ENCODE measurements around the gene MYLK2.
"Not testable (repeated sequence)": the region's sequence is repeated elsewhere in the genome, so short reads cannot be mapped to it uniquely, and the experiment has no call there.

The MYLK2 gene

DNA sequence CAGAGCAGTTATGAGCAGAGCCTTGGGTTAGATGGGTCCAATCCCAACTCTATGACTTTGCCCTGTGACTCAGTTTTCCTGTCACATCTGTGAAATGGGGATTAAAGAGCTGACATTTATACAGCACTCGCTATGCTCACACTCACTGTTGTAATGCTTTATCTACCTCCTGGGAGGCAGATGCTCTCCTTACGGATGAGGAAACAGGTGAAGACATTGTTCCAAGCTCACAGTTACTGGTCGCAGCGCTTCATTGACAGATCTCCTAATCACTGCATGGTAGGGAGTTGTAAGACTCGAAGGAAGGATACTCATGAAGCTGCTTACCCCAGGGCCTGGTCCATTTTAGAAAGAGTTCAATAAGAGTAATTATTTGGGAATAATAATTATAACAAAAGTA lies 2.9 kb upstream of the MYLK2 start:
- DNase-seq (ENCODE audit: low read depth), result no peak

DNA sequence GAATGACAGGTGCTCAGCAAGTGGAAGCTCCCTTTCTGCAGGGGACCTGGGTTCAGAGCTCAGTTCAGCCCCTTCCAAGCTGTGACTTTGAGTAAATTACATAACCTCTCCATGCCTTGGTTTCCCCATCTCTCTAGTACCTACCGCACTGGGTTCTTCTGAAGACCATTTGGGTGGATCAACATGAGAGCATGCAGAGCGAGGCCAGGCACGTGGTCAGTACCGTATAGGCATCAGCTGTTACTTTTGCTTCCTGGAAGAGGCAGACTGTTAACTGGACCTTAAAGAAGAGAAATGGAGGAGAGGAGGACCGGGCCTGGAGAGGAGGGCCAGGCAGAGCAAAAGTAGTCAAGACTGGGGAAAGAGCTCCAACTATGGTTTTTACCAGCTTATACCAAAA lies 1.7 kb upstream of the MYLK2 start:
- DNase-seq (ENCODE audit: low read depth), result no peak

DNA sequence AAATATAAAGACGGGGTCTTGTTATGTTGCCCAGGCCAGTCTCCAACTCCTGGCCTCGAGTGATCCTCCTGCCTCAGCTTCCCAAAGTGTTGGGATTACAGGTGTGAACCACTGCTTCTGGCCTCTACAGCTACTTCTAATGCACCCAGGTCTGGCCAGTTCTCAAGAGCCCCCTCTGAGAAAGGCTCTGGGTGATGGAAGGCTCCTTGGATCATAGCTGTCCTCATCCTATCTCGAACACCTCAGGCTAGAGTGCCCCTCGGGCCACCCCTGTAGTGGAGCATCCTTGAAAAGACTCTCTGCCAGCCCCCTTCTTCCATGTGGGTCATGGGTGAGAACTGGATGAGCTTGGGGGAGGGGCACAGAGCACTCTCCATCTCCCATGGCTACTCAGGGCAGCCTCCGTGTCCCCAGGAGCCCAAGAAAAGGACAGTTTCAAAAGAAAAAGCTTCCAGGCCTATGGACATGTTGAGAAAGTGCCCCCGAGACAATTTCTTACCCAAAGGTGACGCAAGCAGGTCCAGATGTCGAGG lies 714 bp upstream of the MYLK2 start:
- no peak for DNase-seq (ENCODE audit: low read depth)

DNA sequence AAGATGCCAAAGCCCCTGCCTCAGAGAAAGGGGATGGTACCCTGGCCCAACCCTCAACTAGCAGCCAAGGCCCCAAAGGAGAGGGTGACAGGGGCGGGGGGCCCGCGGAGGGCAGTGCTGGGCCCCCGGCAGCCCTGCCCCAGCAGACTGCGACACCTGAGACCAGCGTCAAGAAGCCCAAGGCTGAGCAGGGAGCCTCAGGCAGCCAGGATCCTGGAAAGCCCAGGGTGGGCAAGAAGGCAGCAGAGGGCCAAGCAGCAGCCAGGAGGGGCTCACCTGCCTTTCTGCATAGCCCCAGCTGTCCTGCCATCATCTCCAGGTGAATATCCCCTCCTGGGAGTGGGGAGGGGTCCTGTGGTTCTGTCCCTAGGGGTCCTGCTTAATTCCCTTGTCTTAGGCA lies 1.1 kb downstream of the MYLK2 start:
- DNase-seq (ENCODE audit: low read depth), result no peak

DNA sequence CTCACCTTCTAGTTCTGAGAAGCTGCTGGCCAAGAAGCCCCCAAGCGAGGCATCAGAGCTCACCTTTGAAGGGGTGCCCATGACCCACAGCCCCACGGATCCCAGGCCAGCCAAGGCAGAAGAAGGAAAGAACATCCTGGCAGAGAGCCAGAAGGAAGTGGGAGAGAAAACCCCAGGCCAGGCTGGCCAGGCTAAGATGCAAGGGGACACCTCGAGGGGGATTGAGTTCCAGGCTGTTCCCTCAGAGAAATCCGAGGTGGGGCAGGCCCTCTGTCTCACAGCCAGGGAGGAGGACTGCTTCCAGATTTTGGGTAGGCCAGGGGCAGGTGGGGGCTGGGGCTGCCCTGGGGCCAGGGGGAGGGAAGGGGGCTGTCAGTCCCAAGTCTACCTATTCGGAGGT lies 2.3 kb downstream of the MYLK2 start:
- no peak for DNase-seq (ENCODE audit: low read depth)

DNA sequence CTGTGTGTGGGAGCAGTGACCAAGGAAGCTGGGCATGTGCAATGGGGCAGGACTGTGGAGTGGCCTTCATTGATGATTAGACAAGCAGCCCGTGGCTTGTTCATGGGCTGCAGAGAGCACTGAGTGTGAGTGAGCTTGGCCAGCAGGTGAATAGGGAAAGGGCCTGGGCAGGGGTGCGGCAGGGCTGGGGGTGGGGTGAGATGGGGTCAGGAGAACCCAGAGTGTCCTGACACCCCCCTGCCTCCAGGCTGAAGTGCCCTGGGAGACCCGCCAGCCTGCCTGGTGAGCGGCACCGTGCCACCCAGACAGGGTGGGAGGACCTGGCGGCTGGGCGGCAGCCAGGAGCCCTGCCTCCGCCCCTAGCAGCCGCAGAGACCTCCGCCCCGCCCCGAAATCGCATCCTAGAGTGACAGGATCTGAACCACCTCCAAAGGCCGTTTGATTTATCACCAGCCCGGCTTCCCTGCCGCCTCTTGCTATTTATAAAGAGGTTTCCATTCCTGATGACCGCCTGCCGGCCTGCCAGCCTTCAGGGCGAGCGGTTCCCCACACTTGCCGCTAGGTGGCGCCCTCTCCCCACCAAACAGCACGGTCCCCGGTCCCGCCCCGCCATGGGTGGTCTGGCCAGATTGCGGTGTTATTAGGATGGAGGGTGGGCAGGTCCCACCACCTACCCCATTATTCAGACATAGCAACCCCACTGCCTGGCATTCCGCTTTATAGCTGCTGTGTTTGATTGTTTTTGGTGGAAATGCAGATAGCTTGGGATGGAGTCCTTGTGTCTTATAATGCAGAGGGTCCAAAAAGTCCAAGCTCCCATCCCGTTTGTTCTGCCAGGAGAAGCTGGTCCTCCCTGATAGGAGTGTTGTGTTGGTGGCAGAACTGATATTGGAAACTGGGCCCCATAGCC lies 3.5 kb downstream of the MYLK2 start:
- no peak for DNase-seq (ENCODE audit: low read depth)

DNA sequence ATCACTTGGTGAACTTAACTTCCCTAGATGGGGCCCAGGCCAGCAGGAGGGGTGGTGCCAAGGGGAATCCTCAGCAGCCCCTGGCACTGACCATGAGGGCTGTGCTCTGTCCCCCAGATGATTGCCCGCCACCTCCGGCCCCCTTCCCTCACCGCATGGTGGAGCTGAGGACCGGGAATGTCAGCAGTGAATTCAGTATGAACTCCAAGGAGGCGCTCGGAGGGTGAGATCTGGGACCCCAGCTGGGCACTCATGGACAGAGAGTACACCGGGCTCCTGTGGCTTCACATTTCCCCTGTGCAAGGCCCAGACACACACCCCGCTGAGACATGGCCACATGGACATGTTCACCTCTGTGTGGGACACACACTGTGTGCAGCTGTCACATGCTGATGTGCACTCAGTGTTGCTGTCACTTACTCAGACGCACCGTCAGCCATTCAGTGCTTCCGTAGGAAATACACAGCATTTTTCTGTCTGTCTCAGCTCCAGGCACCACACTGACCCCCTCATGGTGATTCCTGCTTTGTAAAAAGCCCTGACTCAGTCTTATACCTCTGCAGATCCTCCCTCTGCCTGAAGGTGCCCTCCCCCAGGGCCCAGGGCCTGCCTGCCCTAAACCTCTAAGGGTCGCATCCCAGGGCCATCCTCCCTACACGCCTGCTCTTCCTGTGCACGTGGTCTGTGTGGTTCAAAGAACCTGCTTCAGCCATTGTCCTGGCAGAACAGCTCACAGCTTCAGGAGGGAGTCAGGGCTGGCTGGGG lies 4.4 kb downstream of the MYLK2 start:
- no peak for DNase-seq (ENCODE audit: low read depth)

DNA sequence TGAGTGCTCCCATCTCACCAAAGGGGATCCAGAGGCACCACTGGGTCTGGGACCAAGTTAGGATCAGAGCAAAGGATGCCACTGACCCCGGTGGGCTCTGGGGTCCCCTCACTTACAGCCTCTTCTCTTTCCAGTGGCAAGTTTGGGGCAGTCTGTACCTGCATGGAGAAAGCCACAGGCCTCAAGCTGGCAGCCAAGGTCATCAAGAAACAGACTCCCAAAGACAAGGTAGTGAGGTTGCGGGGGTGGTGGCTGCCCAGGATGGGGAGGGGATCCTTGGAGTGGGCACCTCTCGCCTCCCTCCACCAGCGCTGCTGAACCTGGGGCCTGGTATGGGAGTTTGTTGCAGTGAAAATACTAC lies 4.9 kb downstream of the MYLK2 start:
- DNase-seq (ENCODE audit: low read depth), result no peak

DNA sequence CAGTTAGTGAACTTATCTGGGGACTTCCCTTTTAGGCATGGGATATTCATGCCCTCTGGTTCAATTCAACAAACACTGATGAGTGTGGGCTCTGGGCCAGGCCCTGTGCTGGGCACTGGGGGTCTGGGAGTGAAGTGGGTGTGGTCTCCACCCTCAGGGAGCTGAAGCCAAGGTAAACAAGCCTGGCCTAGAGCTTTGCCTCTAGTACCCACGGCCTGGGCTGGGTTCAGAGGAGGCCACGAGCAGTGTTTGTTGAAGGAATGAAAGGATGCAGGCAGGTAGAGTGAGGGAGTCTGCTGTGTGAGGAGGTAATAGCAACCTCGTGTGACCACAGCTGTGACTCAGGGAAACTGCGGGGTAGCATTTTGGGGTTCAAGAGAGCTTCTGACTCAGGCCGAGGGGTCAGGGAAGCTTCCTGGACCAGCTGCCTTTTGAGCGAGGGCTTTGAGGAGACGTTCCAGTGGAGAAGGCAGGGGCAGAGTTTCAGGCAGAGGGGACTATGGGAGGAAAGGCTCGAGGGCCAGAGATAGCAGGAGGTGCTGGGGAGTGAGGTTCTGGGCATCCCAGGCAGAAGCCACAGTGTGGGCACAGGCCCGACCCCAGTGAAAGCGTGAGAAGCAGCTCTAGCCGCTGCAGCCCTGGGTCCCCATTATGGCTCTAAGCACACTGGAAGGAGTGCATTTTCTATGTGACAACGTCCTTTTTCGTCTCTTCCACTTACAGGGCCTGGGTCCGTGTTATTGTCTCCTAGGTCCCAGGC lies 5.6 kb downstream of the MYLK2 start:
- DNase-seq (ENCODE audit: low read depth), result no peak

DNA sequence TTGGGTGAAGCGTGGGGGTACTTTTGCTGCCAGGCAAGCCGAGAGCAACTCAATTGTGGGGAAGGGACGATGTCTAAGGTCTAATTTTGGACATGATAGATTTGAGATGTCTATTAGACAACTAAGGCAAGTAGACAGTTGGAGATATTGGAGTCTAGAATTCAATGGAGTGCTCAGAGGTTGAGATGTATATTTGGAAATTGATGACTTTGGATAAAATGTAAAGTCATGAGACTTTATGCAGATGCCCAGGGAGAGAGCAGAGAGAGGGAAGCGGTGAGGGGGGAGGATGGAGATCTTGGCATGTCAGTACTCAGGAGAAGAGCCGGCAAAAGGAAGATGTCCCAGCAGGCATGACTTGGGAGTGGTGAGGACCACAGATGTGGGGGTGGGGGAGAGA lies 6.9 kb downstream of the MYLK2 start:
- DNase-seq (ENCODE audit: low read depth), result no peak

DNA sequence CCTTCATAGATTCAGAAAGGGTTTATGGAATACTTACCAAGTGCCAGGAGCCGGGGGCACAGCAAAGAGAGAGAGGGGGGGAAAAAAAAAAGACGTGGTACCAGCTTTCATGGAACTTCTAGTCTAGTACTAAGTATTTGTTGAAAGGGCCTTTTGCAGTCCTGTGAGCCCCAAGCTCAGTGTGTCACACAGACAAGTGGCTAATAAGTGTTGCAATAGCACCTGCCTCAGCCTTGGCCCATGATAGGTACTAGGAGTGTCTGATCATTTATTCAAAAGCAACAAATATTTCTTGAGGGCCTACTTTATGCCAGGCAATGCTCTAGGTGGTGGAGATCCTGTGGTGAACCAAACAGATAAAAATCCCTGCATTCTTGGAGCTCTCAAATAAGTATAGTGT lies 7.9 kb downstream of the MYLK2 start:
- no peak for DNase-seq (ENCODE audit: low read depth)

DNA sequence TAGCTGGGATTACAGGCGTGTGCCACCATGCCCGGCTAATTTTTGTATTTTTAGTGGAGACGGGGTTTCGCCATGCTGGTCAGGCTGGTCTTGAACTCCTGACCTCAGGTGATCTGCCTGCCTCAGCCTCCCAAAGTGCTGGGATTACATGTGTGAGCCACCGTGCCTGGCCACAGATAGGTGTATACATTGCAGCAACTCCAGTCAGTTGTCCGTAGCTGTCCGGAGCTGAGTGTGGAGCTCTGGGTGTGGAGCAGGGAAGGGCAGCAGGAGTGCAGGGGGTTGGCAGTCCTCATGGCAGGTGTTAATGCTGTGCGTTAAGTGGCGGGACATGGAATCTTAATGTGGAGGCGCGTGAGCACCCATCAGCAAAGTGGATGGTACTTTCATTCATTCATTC lies 8.9 kb downstream of the MYLK2 start:
- DNase-seq (ENCODE audit: low read depth), result not testable (repeated sequence)

DNA sequence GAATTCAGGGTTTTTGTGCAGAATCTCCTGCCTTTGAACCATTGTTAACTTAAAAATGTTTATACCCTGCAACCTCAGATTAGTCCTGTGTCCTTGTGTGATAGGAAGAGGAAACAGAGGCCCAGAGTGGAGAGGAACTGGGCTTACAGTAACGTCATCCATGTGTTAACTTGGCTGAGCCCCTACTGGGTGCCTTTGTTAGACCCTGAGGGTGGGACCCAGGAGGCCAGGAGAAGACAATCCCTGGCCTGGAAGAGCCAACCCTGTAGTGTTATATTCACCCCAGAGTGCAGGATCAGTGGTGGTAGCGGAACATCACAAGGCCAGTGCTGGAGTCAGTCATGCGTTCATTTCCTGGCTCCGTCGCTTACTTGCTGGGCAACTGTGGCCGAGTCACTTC lies 10.6 kb downstream of the MYLK2 start:
- DNase-seq (ENCODE audit: low read depth), result no peak

DNA sequence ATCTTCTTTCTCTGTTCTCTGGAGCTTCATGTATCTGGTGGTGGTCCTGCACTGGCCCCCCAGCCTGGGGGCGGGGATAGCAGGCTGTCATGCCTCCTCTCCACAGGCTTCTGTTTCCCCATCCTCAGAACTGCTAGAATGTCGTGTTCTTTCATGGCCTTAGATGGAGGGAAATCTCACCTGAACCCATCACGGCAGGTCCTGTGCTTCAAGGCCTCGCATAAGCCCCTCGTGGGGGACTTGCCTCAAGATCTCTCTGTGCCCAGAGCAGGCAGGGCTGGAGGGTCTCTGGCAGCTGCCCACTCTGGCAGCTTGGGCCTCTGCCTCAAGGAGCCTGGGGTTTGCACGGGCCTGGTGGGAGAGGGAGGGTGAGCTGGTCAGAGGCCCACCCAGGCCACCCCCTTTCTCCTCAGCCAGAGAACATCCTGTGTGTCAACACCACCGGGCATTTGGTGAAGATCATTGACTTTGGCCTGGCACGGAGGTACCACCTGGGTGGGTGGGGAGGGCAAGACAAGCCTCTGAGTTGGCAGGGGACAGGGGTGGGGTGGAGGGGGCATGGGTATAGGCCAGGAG lies 11.3 kb downstream of the MYLK2 start:
- no peak for DNase-seq (ENCODE audit: low read depth)

DNA sequence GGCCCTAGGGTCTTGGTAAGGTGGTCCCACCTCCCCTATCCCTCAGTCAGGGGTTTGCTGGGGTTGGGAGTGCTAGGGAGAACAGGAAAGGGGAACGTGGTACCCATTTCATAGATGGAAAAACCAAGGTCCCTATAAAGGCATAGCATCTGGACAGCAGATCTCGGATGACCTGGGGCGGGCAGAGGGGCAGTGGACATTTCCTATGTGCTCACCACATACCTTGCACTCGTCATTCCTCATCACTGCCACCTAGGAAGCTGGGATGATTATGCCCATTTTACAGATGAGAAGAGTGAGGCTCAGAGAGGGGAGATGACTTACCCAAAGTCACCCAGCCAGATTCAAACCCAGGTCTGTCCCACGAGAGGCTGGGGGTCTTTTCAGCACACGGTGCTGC lies 12.1 kb downstream of the MYLK2 start:
- DNase-seq (ENCODE audit: low read depth), result no peak

DNA sequence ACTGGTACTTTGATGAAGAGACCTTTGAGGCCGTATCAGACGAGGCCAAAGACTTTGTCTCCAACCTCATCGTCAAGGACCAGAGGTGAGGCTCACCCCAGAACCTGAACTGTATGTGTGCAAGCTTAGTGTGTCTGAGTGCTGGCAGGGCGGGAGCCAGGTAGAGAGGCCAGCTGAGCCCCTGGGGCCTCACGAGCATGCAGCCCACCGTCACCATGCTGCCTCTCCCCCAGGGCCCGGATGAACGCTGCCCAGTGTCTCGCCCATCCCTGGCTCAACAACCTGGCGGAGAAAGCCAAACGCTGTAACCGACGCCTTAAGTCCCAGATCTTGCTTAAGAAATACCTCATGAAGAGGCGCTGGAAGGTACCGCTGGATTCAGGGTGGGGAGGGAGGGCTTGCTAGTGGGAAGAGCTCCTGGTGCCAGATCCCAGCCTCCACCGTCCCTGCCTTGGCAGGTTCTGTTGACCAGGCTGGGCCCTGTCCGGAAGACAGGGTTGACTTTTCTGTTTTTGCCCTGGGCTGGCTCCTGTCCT lies 12.7 kb downstream of the MYLK2 start:
- no peak for DNase-seq (ENCODE audit: low read depth)

DNA sequence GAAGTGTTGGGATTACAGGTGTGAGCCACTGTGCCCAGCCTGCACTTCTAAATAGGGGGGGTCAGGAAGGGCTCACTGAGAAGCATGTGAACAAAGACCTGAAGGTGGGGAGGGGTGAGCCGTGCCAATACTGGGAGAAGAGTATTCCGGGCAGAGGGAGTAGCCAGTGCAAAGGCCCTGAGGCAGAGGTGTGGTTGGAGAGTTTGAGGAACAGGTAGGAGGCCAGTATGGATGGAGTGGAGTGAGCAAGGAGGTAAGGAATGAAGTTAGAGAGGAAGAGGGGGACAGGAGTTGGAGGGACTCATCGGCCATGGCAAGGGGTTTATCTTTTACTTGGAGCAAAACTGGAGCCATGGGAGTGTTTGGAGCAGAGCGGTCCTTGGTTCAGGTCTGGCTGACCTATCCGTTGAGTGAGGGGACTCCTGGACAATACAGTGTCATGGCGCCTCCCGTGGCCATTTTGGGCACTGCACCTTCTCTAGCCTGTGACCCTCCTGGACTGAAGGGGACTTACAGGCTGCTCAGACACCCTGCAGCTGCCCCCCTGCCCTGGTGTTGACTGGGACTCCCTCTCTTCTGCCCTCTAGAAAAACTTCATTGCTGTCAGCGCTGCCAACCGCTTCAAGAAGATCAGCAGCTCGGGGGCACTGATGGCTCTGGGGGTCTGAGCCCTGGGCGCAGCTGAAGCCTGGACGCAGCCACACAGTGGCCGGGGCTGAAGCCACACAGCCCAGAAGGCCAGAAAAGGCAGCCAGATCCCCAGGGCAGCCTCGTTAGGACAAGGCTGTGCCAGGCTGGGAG lies 14.2 kb downstream of the MYLK2 start:
- DNase-seq (ENCODE audit: low read depth), result no peak

DNA sequence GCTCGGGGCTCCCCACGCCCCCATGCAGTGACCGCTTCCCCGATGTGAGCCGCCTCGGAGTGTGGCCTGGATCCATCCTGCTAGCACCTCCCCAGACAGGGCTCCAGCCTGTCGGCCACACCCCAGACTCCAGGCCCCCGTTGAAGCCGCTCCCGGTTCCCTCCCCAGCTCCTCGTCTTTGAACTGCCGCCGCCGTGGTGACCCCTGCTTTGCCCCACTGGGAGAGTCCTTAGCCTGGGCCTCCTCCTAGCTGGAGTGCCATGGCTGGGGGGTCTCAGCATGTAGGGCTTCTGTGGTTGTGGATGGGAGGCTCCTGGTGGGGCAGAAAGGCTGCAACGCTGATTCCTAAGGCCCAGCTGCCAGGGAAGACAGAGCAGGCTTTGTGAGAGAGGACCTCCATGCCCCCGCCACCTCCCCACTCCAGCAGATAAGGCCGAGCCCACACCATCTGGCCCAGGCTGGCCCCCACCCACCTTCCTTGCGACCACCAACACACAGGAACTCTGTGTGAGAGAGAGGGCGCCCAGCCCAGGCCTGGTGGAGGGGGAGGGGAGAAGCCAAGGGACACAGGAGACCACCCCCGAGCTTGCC lies 14.9 kb downstream of the MYLK2 start:
- DNase-seq (ENCODE audit: low read depth), result no peak

DNA sequence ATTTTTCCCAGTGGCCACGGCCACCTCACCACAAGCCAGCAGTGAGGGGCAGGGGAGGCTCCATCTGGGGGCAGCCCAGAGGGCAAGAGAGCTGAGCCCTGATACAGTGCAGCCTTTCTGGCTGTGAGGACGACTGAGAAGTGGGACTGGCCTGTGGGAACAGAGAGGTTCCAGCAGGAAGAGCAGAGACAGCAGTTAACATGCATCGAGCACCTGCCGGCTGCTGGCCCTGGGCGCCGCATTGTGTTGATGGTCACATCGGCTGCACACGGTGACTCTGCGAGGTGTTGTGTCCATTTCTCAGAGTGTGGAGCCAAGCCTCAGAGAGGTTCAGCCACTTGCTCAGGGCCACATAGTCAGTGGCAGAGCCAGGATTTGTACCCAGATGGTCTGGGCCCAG lies 16.4 kb downstream of the MYLK2 start:
- DNase-seq (ENCODE audit: low read depth), result no peak

DNA sequence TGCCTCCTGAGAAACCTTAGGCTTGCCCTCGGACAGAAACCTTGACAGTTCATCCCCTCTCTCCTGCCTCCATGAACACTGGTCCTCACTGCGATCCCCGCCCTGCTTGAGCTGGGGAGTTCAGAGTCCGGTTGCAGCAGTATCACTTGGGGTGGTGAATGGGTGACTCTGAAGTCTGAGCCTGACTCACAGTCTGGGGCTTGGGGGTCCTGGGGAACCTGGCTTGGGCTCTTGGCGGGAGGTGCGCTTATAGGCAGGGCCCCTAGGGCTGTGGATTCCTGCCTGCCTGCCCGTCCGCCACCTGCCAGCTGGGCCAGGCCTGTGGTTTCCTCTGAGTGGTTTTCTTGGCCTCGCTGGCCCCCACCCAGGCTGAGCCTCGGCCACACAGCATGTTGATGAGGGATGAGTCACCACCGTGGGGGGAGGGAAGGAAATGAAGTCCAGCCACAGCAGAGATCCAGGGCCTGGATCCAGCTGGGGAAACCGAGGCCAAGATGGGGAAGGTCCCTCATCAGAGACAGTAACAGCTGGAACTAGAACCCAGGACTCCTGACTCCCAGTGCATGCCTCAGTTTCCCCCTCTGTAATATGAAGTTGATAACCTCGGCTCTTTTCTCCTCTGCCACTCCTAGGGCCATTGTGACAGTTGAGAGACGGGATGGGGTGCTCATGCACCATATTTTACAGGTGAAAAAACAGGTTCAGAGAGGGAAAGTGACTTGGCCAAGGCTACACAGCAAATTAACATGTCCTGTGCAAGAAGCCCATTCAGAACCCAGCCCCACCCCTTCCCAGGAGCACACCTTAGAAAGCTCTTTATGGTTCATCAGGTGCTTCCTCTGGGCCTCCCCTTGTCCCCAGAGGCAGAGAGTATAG lies 17.1 kb downstream of the MYLK2 start:
- peak; percentile 56 for DNase-seq (ENCODE audit: low read depth)
